HG02943 (cell line): ENCODE measurements around the gene SPANXB1.
"Not testable (repeated sequence)": the region's sequence is repeated elsewhere in the genome, so short reads cannot be mapped to it uniquely, and the experiment has no call there.

Experiments
- ATAC-seq: cut with Tn5 transposase; IDR thresholded peaks from one replicate; pipeline ENCODE4 v1.9.1; 2021; ENCODE audit warnings: mild to moderate bottlenecking, low read depth, moderate library complexity; ENCODE audit not compliant: unreplicated experiment

Gene SPANXB1, protein sequence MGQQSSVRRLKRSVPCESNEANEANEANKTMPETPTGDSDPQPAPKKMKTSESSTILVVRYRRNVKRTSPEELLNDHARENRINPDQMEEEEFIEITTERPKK

DNA sequence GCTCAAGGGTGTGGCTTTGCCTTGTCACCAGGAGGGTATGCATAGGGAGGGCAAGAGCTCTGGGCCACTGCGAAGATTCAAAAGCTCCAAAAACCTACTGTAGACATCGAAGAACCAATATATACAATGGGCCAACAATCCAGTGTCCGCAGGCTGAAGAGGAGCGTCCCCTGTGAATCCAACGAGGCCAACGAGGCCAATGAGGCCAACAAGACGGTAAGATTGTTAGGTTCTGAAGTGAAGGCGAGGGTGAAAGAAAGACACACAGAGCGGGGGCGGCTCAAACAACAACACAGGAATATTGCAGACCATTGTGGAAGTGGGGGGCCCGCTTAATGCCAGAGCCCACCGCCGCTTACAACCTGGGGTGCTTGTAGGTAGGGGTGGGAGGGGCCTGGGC lies at the start of gene SPANXB1:
Gene SPANXB1 (plus strand): TSS at position 27 of the 400 bp plus-strand sequence. CDS start 100 bp downstream, at position 127.
- not testable (repeated sequence) for ATAC-seq

DNA sequence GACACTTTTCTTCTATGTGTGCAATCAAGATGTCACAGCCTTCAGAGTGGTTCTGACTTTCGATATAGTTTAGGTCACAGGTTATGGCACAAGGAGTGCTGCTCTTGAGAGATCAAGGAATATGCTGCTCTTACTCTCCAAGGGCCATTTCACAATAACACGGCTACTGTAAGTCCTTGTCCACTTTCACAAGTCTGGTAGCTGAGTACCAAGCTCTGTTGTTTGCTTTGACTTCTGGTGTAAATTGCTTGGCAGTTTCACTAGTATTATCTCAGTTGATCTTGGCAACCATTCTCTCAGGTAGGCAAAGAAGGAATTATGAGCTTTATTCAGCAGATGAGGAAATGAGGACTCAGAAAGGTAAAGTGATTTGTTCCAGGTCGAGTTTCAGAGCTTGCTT lies 35.4 kb upstream of the SPANXB1 start:
- ATAC-seq, result no peak

DNA sequence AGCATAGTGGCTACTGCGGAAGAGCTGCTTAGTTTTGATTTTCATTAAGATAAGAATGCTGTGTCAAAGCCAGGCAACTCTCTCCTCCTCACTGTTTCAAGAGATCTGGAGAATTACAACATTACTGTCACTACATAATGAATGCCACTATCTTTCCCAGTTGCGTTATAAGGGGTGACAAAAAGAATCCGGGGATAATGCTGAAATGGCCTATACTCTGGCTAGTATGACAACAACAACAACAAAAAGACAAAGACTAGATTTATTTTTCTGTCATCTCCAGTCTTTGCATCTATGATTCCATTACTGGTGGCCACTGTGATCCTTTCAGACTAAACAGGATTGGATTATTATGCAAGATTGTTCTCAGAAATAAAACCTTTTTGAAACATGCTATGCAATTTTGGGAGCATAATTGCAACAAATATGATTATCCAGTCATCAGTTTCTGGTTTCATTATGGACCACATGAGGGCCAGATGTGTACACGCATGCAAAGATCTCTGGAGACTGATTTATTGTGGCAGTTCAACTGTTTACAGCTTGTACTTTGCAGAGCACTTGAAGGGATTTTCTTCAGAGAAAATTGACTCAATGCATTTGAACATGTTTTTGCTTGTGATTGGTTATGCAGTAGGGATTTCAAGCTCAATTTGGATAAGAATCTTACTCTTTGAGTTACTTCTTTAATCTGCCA lies 31.1 kb upstream of the SPANXB1 start:
- ATAC-seq, result no peak

- ATAC-seq, result no peak
These were observed 26.9 kb upstream of the SPANXB1 start for GRCh38 chrX:140975472-140975871.

DNA sequence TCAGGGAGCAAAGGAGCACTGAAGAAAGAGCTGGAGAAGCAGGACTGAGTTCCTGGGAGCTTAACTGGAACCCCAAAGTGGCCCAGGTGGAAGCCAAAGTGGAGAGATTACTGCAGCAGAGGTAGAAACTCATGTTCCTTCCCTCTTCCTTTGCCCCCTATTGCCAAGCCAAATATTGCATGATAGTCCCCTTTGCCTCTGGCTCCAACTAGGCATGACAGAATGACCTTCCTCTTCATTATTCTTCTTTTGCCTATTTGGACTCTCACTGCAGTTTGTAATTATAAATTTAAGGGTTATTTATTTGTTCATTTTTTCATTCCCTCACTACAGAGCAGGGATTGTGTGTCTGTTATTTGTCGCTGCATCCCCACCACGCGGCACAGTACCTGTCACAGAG lies 22.1 kb upstream of the SPANXB1 start:
- no peak for ATAC-seq

- no peak for ATAC-seq
These were observed 18.7 kb upstream of the SPANXB1 start for GRCh38 chrX:140983730-140984129.

DNA sequence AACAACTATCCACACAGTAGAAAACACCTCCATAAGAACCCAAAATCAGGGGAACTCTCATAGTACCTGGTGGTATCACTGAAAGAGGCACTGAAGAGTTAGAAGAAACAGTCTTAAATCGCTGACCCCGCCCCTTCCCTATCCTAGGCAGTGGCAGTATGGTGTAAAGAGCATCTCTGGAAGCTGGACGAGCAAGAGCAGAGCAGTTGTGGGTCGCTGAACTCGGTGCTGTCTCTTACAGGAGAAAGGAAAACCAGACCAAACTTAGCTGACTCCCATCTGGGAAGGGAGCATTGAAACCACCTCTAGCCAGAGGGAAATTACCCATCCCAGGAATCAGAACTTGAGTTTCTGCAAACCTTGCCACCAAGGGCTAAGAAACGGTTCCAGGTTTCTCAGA lies 2.8 kb downstream of the SPANXB1 start:
- not testable (repeated sequence) for ATAC-seq

DNA sequence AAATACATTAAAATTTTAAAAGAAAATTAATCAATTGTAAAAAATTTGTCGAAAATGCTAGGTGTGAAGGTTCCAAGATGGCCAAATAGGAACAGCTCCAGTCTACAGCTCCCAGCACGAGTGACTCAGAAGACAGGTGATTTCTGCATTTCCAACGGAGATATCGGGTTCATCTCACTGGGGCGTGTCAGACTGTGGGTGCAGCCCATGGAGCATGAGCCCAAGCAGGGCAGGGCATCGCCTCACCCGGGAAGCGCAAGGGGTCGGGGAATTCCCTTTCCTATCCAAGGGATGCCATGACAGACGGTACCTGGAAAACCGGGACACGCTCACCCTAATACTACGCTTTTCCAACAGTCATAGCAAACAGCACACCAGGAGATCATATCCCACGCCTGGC lies 41.9 kb downstream of the SPANXB1 start:
- not testable (repeated sequence) for ATAC-seq

DNA sequence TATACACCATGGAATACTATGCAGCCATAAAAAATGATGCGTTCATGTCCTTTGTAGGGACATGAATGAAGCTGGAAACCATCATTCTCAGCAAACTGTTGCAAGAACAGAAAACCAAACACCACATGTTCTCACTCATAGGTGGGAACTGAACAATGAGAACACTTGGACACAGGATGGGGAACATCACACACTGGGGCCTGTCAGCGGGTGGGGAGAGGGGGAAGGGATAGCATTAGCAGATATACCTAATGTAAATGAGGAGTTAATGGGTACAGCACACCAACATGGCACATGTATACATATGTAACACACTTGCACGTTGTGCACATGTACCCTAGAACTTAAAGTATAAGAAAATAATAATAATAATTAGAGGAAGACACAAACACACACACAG lies 47.5 kb downstream of the SPANXB1 start:
- not testable (repeated sequence) for ATAC-seq

DNA sequence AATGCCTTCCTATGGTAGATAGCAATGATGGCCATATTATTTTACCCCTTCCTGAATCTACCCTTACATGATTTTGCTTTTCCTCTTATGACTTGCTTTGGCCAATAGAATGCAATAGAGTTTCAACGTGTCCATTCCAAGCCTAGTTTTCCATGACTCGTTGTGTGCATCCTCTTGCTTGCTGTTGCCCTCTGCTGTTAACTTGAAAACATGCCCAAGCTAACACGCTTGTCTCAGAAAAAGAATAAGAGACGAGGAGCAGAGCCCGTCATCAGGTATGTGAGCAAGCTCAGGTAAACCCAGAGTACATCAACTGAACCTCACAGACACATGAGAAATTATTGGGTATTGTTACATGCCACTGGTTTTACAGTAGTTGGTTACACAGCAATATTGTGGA lies 49.7 kb downstream of the SPANXB1 start:
- not testable (repeated sequence) for ATAC-seq
